ENCODE data around the gene ALG1. TPM values are rescaled to one million over a fixed set of nuclear protein-coding genes. Genes with fewer than 3 reads are reported as not detected.
"Not testable (repeated sequence)": the region's sequence is repeated elsewhere in the genome, so short reads cannot be mapped to it uniquely, and the experiment has no call there.

The ALG1 gene
- polyA plus RNA-seq, 10 donors: 9.5 to 14.1 (median 10.7) TPM

GRCh38 chr16:5097470-5098220, 26.0 kb downstream of the ALG1 start, which contains the start of gene EEF2KMT:
EEF2KMT (minus strand) TSS chr16:5097795; CDS start chr16:5097739, 56 bp downstream.
- DNase-seq: peak; percentile 98 to 99 (median 99)

DNA sequence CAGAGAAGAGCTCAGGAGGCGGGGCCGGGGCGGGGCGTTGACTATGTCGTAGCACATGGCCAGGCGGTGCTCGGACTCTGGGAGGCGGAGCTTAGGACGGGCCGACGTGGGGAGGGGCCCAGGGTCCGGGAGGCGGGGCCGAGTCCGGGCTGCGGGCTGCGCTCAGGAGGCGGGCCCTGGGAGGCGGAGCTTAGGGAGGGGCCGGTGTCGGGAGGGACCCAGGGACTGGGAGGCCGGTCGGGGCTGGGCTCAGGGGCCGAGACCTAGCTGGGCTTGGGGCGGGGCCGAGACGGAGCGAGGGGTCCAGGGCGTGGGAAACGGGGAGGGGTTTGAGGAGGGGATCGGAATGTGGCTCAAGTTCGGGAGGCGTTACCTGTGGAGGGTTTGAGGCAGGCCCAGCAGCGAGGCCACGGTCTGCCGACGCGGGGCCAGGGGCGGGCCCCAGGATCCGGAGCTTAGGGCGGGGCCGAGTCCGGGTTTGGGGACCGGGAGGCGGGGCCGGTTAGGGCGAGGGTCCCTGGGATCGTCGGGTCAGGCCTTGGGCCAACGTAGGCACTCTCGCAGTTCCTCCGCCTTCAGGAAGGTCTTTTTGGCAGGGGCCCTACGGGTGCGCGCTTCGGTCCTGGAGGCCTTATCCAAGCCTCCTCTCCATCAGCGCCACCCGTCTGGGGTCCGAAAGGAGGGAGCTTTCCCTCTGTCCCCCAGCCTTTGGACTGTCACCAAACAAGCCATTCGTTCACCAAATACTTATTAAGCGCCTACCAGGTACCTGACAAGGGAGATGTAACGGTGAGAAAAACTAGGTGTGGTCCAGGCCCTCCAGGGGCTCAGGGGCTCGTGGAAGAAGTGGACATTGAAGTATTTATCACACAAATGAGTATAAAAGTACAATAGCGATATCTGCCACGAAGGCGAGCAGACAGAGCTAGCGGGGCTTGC, 26.8 kb downstream of the ALG1 start:
- peak; percentile 57 to 92 (median 76) for DNase-seq

GRCh38 chr16:5099174-5099573, 27.5 kb downstream of the ALG1 start:
- DNase-seq: not testable (repeated sequence)

DNA sequence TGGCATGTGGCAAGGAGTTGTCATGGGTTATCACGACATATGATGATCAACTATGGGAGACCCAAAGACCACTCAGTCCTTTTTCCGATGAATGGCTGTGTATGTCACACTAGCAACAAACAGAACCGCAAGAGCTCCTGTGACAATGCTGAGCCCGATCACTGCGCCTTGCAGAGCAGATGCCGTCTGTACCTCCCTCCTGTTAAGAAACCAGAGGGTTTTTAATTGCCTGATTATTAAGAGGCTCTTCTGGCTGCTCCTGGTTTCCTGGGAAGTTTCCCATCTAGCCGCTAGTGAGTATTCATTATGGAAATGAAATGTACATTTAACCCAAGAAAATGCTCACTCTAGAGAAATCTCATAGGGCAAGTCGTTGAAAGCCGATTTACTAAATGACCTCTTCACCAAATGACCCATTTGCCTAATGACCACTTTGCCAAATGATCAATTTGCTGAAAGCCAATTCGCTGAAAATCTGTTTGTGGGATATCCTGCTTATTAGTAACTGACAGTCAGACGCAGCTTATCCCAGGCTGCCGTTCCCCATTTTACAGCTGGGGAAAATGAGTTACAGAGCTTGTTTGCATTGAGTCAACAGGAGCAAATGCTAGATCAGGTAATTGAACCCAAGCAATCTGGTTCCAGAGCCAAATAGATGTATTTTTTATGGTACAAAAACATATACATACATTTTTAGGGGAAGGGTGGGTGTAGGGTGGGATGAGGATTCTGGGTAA, 31.8 kb downstream of the ALG1 start:
- DNase-seq: not testable (repeated sequence)

DNA sequence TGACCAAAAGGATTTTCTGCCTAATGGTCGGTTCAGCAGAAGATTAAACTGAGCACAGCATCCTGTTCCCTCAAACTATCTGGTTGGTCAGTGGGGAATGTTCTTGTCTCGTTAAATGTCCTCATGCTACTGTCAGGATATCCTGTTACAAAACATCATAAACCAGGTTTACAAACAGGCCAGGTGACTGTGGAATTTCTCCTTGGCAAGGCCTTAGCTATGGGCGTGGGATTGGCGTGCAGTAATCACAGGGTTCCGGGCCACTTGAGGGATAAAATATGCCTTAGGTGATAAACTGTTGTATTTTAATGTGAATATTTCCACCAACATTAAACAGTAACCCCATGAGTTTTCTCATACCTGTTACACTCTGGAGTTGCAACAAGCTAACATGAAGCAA, 33.4 kb downstream of the ALG1 start:
- DNase-seq: not testable (repeated sequence)

GRCh38 chr16:5108505-5109158, 37.0 kb downstream of the ALG1 start:
- DNase-seq: no peak

DNA sequence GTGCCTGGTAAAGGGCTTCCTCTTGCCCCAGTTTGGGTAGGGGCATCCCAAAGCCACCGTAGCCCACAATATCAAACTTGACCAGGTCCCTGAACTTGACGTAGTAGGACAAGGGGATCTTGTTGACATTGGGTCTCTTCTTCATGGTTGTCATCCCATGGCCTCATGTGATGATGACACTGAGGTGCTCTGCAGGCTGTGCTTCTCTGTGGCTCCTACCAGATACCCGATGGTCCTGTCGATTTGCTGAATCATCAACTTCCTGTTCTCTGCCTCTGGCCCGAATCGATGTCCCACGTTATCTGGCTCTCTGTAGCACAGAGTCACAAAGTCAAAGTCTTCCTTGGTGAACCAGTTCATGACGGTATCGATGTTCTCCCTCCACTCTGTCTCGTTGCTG, 39.3 kb downstream of the ALG1 start:
- DNase-seq: not testable (repeated sequence)

GRCh38 chr16:5116780-5117295, 45.2 kb downstream of the ALG1 start:
- not testable (repeated sequence) for DNase-seq

- DNase-seq: peak; percentile 9 to 64 (median 30)
Observed at GRCh38 chr16:5117300-5118087, 45.9 kb downstream of the ALG1 start.

DNA sequence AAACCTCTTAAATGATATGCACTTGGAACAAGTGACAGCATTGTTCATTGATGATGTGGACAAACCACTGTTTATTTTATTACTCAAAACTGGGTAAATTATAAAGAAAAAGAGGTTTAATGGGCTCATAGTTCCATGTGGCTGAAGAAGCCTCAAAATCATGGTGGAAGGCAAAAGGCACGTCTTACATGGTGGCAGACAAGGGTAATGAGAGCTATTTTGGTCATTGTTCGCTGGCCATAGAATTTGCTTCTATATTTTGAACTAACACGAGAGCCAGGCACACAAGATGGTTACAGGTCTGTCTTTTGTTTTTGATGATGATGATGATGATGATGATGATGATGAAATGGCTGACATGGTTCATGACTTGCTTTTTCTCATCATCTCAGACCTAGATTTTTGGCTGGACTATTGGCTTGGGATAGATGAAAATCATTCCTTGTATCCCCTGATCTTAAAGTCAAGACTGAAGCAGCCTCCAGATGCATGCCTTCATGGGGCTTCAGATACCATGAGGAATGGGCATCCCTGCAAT, 59.9 kb downstream of the ALG1 start:
- DNase-seq: not testable (repeated sequence)

DNA sequence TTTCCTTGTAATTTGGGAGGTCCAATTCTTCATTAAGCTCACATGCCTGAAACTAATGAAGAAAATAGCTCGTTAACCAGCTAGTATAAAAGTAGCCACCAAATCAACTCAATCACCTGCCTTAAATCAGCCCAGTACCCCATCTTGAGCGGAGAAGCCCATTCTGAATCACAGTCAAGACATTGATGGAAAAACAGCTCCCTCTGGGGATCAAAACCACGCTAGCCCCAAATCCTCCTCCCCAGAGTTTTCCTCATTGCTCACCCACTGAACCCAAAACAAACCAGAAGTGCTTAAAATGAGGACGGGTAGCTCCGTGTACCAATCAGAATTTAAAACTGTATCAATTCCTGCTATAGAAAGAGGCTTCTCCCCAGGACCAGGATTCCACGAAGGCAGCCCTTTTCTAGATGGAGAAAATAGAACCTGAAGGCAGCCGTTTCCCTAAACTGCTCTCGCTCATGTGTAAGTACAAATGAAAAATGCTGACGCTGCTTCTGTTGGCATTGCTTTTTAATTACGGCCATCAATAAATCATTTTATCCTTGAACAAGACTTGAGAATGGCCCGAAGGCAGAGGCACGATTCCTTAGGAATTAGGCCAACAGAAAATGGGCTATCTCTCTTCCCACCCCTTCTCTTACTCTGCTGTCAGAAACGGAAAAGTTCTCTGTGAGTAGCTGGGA, 61.4 kb downstream of the ALG1 start:
- DNase-seq: not testable (repeated sequence)

DNA sequence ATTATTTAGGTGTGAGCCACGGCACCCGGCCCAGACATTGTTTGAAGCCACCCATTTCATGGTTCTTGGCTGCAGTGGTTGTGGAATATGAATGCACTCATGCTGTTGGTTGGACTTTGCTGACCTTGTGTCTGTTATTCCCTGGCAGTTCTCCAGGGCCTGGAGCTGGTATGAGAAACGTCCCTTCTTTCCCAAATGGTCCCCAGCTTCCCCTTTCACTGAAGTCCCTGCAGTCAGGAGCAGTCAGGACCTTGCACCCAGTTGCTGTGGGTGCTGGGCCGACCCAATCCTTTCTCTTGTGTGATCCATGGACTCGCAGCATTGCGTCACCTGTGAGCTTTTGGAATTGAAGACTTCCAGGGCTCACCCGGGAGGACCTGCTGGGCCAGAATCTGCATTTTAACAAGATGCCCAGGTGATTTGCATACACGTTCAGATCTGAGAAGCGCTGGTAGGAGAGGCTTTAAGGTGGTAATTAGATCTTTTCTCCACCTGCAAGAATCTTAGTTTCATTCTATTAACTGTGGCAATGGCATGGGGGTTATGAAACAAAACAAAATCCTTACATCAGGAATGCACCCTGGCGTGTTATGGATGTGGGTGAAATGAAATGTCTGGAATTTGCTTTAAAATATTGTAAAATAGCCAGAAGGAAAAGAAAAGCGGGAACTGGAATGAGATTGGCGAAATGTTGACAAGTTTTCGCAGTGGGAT, 63.3 kb downstream of the ALG1 start:
- not testable (repeated sequence) for DNase-seq

Other genes starting within 250 kb of the ALG1 start
- gene GLYR1, start 224.6 kb upstream of the ALG1 start, polyA plus RNA-seq (ENCODE audit: insufficient read length in 10 of 10): 10 to 100 TPM; 40.5 to 61.3 (median 49.6) TPM
- 10 to 100 TPM; 15.8 to 23.0 (median 19.5) TPM for gene UBN1, start 224.4 kb upstream of the ALG1 start, polyA plus RNA-seq (ENCODE audit: insufficient read length in 10 of 10)
- gene PPL, start 134.7 kb upstream of the ALG1 start, polyA plus RNA-seq (ENCODE audit: insufficient read length in 10 of 10): 10 to 100 TPM in 2 of 10 donors, 1 to 10 TPM in 6, under 1 TPM in 2; 0.57 to 20.2 (median 1.2) TPM
- 1 to 10 TPM in 2 of 10 donors, under 1 TPM in 8; 0.52 to 1.3 (median 0.80) TPM for gene SEC14L5, start 113.5 kb upstream of the ALG1 start, polyA plus RNA-seq (ENCODE audit: insufficient read length in 10 of 10)
- 1 to 10 TPM; 3.0 to 5.4 (median 4.6) TPM for gene NAGPA, start 37.9 kb upstream of the ALG1 start, polyA plus RNA-seq (ENCODE audit: insufficient read length in 10 of 10)
- gene C16orf89, start 5.9 kb upstream of the ALG1 start, polyA plus RNA-seq (ENCODE audit: insufficient read length in 10 of 10): under 1 TPM in 8 of 10 donors, not detected in 2; 0.15 to 0.94 (median 0.53) TPM
- 10 to 100 TPM in 7 of 10 donors, 1 to 10 TPM in 3; 8.3 to 14.2 (median 10.4) TPM for gene EEF2KMT, start 26.0 kb downstream of the ALG1 start, polyA plus RNA-seq (ENCODE audit: insufficient read length in 10 of 10)

All from muscle of back (tissue), 11 donors.